H1 (cell line): Measurements from ENCODE around the gene CFAP74. TPM values are rescaled to one million over a fixed set of nuclear protein-coding genes. Genes with fewer than 3 reads are reported as not detected.
A peak's percentile ranks its signal among the peaks of the same experiment; 100 is the strongest.

ENCODE experiments used
- CTCF ChIA-PET: fragments of 300-600 bp; sonication (Branson Sonifier 250); formaldehyde crosslinking; loops from one replicate; lab custom pipeline; 2021; ENCODE audit not compliant: partially characterized antibody; lab: Charles Lee
- POLR2A ChIA-PET: fragments of 300-600 bp; sonication (Branson Sonifier 250); formaldehyde crosslinking; loops from one replicate; lab custom pipeline; 2021; ENCODE audit warnings: inconsistent platforms; ENCODE audit not compliant: partially characterized antibody; lab: Charles Lee
- DNase-seq, 2 experiments: peaks; one replicate each; pipeline versions ENCODE4 v3.0.0 to v3.0.0-alpha.2; 2010 to 2022; ENCODE audit warnings: low spot score in 2 of 2, low read depth in 1 of 2, mixed read lengths in 1 of 2
- FAIRE-seq: peaks from 2 replicates; lab custom pipeline; 2011; peaks lifted over from hg19 to GRCh38; lab: Jason Lieb, UNC
- H2AFZ ChIP-seq: 2 replicates; pipeline ENCODE4 v1.8.1; 2012; ENCODE audit warnings: low read length, inconsistent platforms
- H2AK5ac ChIP-seq: 2 replicates; pipeline ENCODE4 v1.6.1; 2013; ENCODE audit warnings: low read depth, low read length
- H2BK120ac ChIP-seq: replicated peaks from 2 replicates; pipeline ENCODE3; 2013; ENCODE audit warnings: low read depth, low read length, inconsistent platforms
- H2BK12ac ChIP-seq: 2 replicates; pipeline ENCODE4 v1.6.1; 2013; ENCODE audit warnings: low read depth, low read length
- H2BK15ac ChIP-seq: 2 replicates; pipeline ENCODE4 v1.6.1; 2013; ENCODE audit warnings: low read length
- H2BK20ac ChIP-seq: 2 replicates; pipeline ENCODE4 v1.6.1; 2013; ENCODE audit warnings: low read length
- H2BK5ac ChIP-seq: 2 replicates; pipeline ENCODE4 v1.6.1; 2013; ENCODE audit warnings: low read depth, low read length
- H3K14ac ChIP-seq: 2 replicates; pipeline ENCODE4 v1.6.1; 2013; ENCODE audit warnings: inconsistent platforms; ENCODE audit not compliant: insufficient read length
- H3K18ac ChIP-seq: 2 replicates; pipeline ENCODE4 v1.6.1; 2013; ENCODE audit warnings: low read length; ENCODE audit errors: extremely low read depth
- H3K23ac ChIP-seq: 2 replicates; pipeline ENCODE4 v1.6.1; 2013; ENCODE audit warnings: inconsistent platforms; ENCODE audit not compliant: insufficient read length
- H3K23me2 ChIP-seq: 2 replicates; pipeline ENCODE4 v1.6.1; 2013; ENCODE audit warnings: low read depth, low read length
- H3K27ac ChIP-seq: 2 replicates; pipeline ENCODE4 v1.6.1; 2011; ENCODE audit warnings: low read depth, low read length, inconsistent platforms
- H3K27me3 ChIP-seq, 4 experiments: replicated peaks in 1 of 4; 1 replicate in 1 of 4; 2 replicates in 3 of 4; pipeline versions ENCODE4 v1.6.1 to v1.8.1; 2011 to 2013; ENCODE audit warnings: low read length in 3 of 4, mild to moderate bottlenecking in 3 of 4, inconsistent platforms in 2 of 4, mixed read lengths in 2 of 4, moderate library complexity in 1 of 4; ENCODE audit not compliant: control insufficient read depth in 3 of 4, insufficient read depth in 3 of 4; ENCODE audit errors: extremely low read depth in 1 of 4
- H3K36me3 ChIP-seq, 4 experiments: 2 replicates each; pipeline versions ENCODE4 v1.6.1 to v1.8.1; 2011 to 2013; ENCODE audit warnings: mild to moderate bottlenecking in 4 of 4, low read length in 3 of 4, moderate library complexity in 2 of 4, control low read depth in 1 of 4, inconsistent platforms in 1 of 4; ENCODE audit not compliant: insufficient read depth in 4 of 4, control insufficient read depth in 2 of 4
- H3K4ac ChIP-seq: replicated peaks from 2 replicates; pipeline ENCODE3; 2013; ENCODE audit warnings: low read length, low read depth, mixed read lengths, inconsistent platforms; ENCODE audit not compliant: insufficient read length
- H3K4me1 ChIP-seq, 4 experiments: replicated peaks in 1 of 4; 1 replicate in 1 of 4; 2 replicates in 3 of 4; pipeline versions ENCODE4 v1.6.1 to v1.8.1; 2011 to 2013; ENCODE audit warnings: low read length in 3 of 4, inconsistent platforms in 2 of 4, mixed read lengths in 1 of 4; ENCODE audit not compliant: insufficient read depth in 4 of 4, control insufficient read depth in 3 of 4
- H3K4me2 ChIP-seq, 2 experiments: 2 replicates each; pipeline versions ENCODE4 v1.6.1 to v1.8.1; 2011 to 2013; ENCODE audit warnings: low read depth in 2 of 2, low read length in 2 of 2, control low read depth in 1 of 2, inconsistent platforms in 1 of 2, mild to moderate bottlenecking in 1 of 2; ENCODE audit not compliant: insufficient read depth in 1 of 2
- H3K4me3 ChIP-seq, 4 experiments: fragments of 200-600, 300-600 bp in 1 of 4; sonication (generic), shearing (Covaris generic), sonication (Bioruptor Twin) in 1 of 4; 2 replicates each; pipeline versions ENCODE4 v1.5.1 to v1.8.1; 2011 to 2016; ENCODE audit warnings: low read length in 4 of 4, low read depth in 3 of 4, control low read depth in 2 of 4, inconsistent platforms in 2 of 4, mild to moderate bottlenecking in 2 of 4, mixed read lengths in 1 of 4, moderate library complexity in 1 of 4; ENCODE audit not compliant: insufficient read depth in 2 of 4; ENCODE audit errors: extremely low read depth in 1 of 4
- H3K56ac ChIP-seq: replicated peaks from 2 replicates; pipeline ENCODE3; 2013; ENCODE audit warnings: low read depth, mild to moderate bottlenecking, mixed read lengths, low read length, inconsistent platforms; ENCODE audit not compliant: insufficient read length
- H3K79me1 ChIP-seq: 2 replicates; pipeline ENCODE4 v1.6.1; 2013; ENCODE audit warnings: low read depth, low read length, control low read depth
- H3K79me2 ChIP-seq, 2 experiments: 2 replicates each; pipeline versions ENCODE4 v1.6.1 to v1.8.1; 2012 to 2013; ENCODE audit warnings: low read length in 2 of 2, mild to moderate bottlenecking in 2 of 2, inconsistent platforms in 1 of 2; ENCODE audit not compliant: insufficient read depth in 2 of 2, control insufficient read depth in 1 of 2
- H3K9ac ChIP-seq, 4 experiments: replicated peaks in 1 of 4; 1 replicate in 1 of 4; 2 replicates in 3 of 4; pipeline versions ENCODE4 v1.6.1 to v1.8.1; 2011 to 2013; ENCODE audit warnings: low read depth in 3 of 4, low read length in 3 of 4, control low read depth in 2 of 4, mild to moderate bottlenecking in 2 of 4, moderate library complexity in 2 of 4, inconsistent platforms in 1 of 4; ENCODE audit errors: extremely low read depth in 1 of 4
- H3K9me3 ChIP-seq, 2 experiments: 2 replicates each; pipeline versions ENCODE4 v1.6.1 to v1.8.1; 2012 to 2013; ENCODE audit warnings: mild to moderate bottlenecking in 2 of 2, moderate library complexity in 2 of 2, control low read depth in 1 of 2, inconsistent platforms in 1 of 2, low read depth in 1 of 2, low read length in 1 of 2, mixed read lengths in 1 of 2; ENCODE audit not compliant: insufficient read depth in 2 of 2
- H4K20me1 ChIP-seq, 2 experiments: replicated peaks in 1 of 2; 2 replicates each; pipeline versions ENCODE3 to v1.8.1; 2011 to 2013; ENCODE audit warnings: inconsistent platforms in 2 of 2, low read length in 2 of 2, mild to moderate bottlenecking in 1 of 2; ENCODE audit not compliant: insufficient read depth in 2 of 2, control insufficient read depth in 1 of 2
- H4K5ac ChIP-seq: 2 replicates; pipeline ENCODE4 v1.6.1; 2013; ENCODE audit warnings: low read length, low read depth, mixed read lengths, inconsistent platforms; ENCODE audit not compliant: insufficient read length
- H4K8ac ChIP-seq: 2 replicates; pipeline ENCODE4 v1.8.0; 2013; ENCODE audit warnings: mild to moderate bottlenecking, moderate library complexity, low read length, inconsistent platforms; ENCODE audit not compliant: insufficient read depth; ENCODE audit errors: extremely low read depth
- H4K91ac ChIP-seq: replicated peaks from 2 replicates; pipeline ENCODE3; 2013; ENCODE audit warnings: low read length, mixed read lengths, inconsistent platforms; ENCODE audit not compliant: insufficient read length
- BACH1 ChIP-seq: IDR thresholded peaks from 2 replicates; pipeline ENCODE4 v1.6.1; 2012; ENCODE audit warnings: low read length, improper control_type of control experiment
- CBX5 ChIP-seq: fragments of 300-800, 300-1000 bp; sonication (generic); IDR thresholded peaks from 2 replicates; pipeline ENCODE4 v1.7.1; 2016; ENCODE audit warnings: antibody characterized with exemption, low read length, low read depth
- CREB1 ChIP-seq: IDR thresholded peaks from 2 replicates; pipeline ENCODE4 v1.6.1; 2012; ENCODE audit warnings: inconsistent platforms
- GABPA ChIP-seq: IDR thresholded peaks from 2 replicates; pipeline ENCODE4 v1.6.1; 2011; ENCODE audit warnings: mild to moderate bottlenecking, low read length, moderate library complexity, borderline replicate concordance; ENCODE audit not compliant: insufficient read depth
- HDAC2 ChIP-seq, 2 experiments: fragments of 300-600 bp in 1 of 2; sonication (generic) in 1 of 2; IDR thresholded peaks; 2 replicates each; pipeline ENCODE4 v1.6.1; 2011 to 2012; ENCODE audit warnings: low read depth in 2 of 2, low read length in 2 of 2, mild to moderate bottlenecking in 2 of 2, moderate library complexity in 2 of 2, borderline replicate concordance in 1 of 2, inconsistent platforms in 1 of 2
- KDM1A ChIP-seq: fragments of 200-600, 300-600 bp; sonication (generic); IDR thresholded peaks from 2 replicates; pipeline ENCODE4 v1.7.1; 2016; ENCODE audit warnings: mild to moderate bottlenecking, low read length, borderline replicate concordance
- PHF8 ChIP-seq: fragments of 200-600 bp; sonication (generic); conservative IDR thresholded peaks from 2 replicates; pipeline ENCODE4 v1.7.1; 2012; ENCODE audit warnings: low read depth, mild to moderate bottlenecking, inconsistent platforms, low read length, moderate library complexity
- POLR2A ChIP-seq, 2 experiments: IDR thresholded peaks; 1 replicate in 1 of 2; 2 replicates in 1 of 2; pipeline ENCODE4 v1.6.1; 2011; ENCODE audit warnings: low read depth in 2 of 2, low read length in 2 of 2, mild to moderate bottlenecking in 2 of 2; ENCODE audit errors: control extremely low read depth in 1 of 2
- SP1 ChIP-seq: IDR thresholded peaks from 2 replicates; pipeline ENCODE4 v1.6.1; 2011; ENCODE audit warnings: low read depth, low read length
- SP4 ChIP-seq: IDR thresholded peaks from 2 replicates; pipeline ENCODE4 v1.6.1; 2012; ENCODE audit warnings: low read length, inconsistent platforms
- TAF1 ChIP-seq: IDR thresholded peaks from 2 replicates; pipeline ENCODE4 v1.6.1; 2011; ENCODE audit warnings: mild to moderate bottlenecking, low read depth, low read length
- TAF7 ChIP-seq: optimal IDR thresholded peaks from 2 replicates; pipeline ENCODE3; 2011; ENCODE audit warnings: low read depth, mild to moderate bottlenecking, inconsistent platforms, low read length, moderate library complexity, borderline replicate concordance
- YY1 ChIP-seq: IDR thresholded peaks from 2 replicates; pipeline ENCODE4 v1.6.1; 2011; ENCODE audit warnings: low read depth, mild to moderate bottlenecking, low read length
- WGBS, 2 experiments: shearing (Covaris generic) in 1 of 2; methylation state at CpG; one replicate each; pipeline versions ENCODE4 v1.1.6 to v1.1.7; 2013 to 2015; ENCODE audit warnings: low lambda C conversion rate in 2 of 2, mixed read lengths in 2 of 2, inconsistent platforms in 1 of 2, low coverage in 1 of 2, missing lambda C conversion rate in 1 of 2; ENCODE audit not compliant: insufficient replicate concordance in 2 of 2, insufficient coverage in 1 of 2, insufficient read length in 1 of 2; ENCODE audit errors: extremely low coverage in 1 of 2, missing lambda C conversion rate in 1 of 2; 5-methylcytosine and 5-hydroxymethylcytosine counted together
- polyA plus RNA-seq, 7 experiments: library from polyadenylated mRNA; depleted of rRNA in 3 of 7; stranded (reverse) in 5 of 7; unstranded in 2 of 7; fragments of >200 nt in 5 of 7; fragments of 200-250 nt in 2 of 7; gene quantifications; 1 replicate in 5 of 7; 2 replicates in 1 of 7; 4 replicates in 1 of 7; pipeline versions ENCODE4 v1.2.1 to v1.2.3, GENCODE V29; 2011 to 2013; ENCODE audit warnings: missing spikeins in 2 of 7, mixed read lengths in 2 of 7
- total RNA-seq: library from RNA; stranded (reverse); fragmentation: NEBNext Ultra II Directional; extraction: Animal tissue kit (Norgen Biotek cat#: 25700); gene quantifications from 2 replicates; pipeline ENCODE4 v1.2.1, GENCODE V29; 2021

Gene CFAP74
- total and polyA plus RNA-seq, 2 of the 8 experiments (the other 6 are each of a cell fraction or from before 2014, with no cell fraction given): 0.09 to 0.20 TPM

DNA sequence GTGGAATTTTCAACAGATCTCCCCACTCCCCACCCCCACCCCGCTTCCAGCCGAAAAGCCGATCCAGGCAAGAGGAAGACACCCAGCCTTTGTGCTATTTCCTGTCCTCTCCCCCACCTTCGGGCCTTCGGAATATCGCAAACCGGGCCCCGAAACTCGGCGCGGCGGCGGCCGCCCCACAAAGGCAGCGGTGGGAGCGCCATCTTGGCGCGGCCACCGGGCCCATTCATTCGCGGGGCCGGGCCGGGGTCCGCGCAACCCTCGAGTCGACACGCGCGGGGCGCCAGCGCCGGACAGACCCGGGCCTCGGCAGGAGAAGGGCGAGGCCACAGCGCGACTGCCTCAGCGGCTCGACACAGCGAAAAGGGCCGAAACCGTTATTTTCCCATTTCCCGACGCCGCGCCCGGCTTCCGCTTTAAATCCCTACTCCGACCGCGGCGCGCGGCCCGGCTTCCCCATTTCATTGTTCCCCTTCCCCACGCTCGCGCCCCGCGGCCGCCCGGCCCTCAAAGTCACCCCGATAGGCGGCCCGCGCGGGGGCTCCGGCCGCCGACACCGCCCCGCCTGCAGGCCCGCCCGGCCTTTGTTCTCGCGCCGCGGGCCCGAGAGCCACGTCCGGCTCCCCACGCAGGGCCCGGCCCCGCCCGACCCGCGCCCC, 113.6 kb downstream of the CFAP74 start:
- CTCF ChIA-PET: interaction anchor here (1.6 kb wide), 1 partner anchor 157 kb away, joined by 4 read pairs; no protein-coding TSS in a partner anchor
- no peak overlapping the region for H2BK20ac ChIP-seq
- H2BK15ac ChIP-seq: no peak overlapping the region
- H3K14ac ChIP-seq: no peak overlapping the region
- H3K18ac ChIP-seq: peak overlapping the region; percentile 87
- H3K36me3 ChIP-seq: no peaks in the 10 kb centered on the region
- H2BK120ac ChIP-seq: peak overlapping the region; percentile 72
- WGBS, 2 experiments: 0% methylated on average over 54 of the region's 88 CpGs; no CpG with 5 or more reads in 1 of the 2 experiments
- no peak overlapping the region for H2AFZ ChIP-seq
- H4K8ac ChIP-seq: peak overlapping the region; percentile 96
- no peaks in the 10 kb centered on the region for H3K9me3 ChIP-seq
- 0 out of 2 replicates have a peak overlapping the region, but pooled peaks have one; percentile 66 for H2BK5ac ChIP-seq
- H3K27ac ChIP-seq: peak overlapping the region; percentile 55; the same call in 1 of the 2 replicates
- no peak overlapping the region for H3K23ac ChIP-seq
- peaks cover 7% of the 10 kb centered on the region; the same call in 1 of the 2 replicates for H3K23me2 ChIP-seq
- no peak overlapping the region for H4K5ac ChIP-seq
- H3K4me3 ChIP-seq: peak overlapping the region; percentile 76 to 98 (median 89)
- DNase-seq (no peak), FAIRE-seq (no peak)
- H2AK5ac ChIP-seq: no peak overlapping the region
- H3K4ac ChIP-seq: peak overlapping the region; percentile 69
- H3K4me1 ChIP-seq: peaks cover 0 to 18% (median 13%) of the 10 kb centered on the region in 4 experiments; a peak in 6 of 7 replicates
- H3K9ac ChIP-seq: peak overlapping the region; percentile 70 to 94 (median 88)
- no peak overlapping the region for H2BK12ac ChIP-seq
- POLR2A ChIA-PET: interaction anchor here (0.8 to 4.9 kb wide), 8 partner anchors 10 to 110 kb away, joined by 3 to 32 read pairs (median 16); partner anchors contain the start of gene NADK
- peak overlapping the region; percentile 98 for H4K91ac ChIP-seq
- no peaks in the 10 kb centered on the region; a peak in 3 of 7 replicates for H3K27me3 ChIP-seq
- H3K79me2 ChIP-seq: peaks cover 44 to 51% of the 10 kb centered on the region in 2 experiments
- peak overlapping the region; percentile 86 for H3K56ac ChIP-seq
- no peaks in the 10 kb centered on the region; the same call in 1 of the 2 replicates for H3K79me1 ChIP-seq
- peaks cover 9% of the 10 kb centered on the region in 2 experiments for H4K20me1 ChIP-seq
- peak overlapping the region; percentile 65 to 73 for H3K4me2 ChIP-seq
- TF ChIP-seq TAF7 (no peak), BACH1 (peak; percentile 39; the same call in 1 of the 2 replicates), SP1 (no peak), KDM1A (peak; percentile 75), YY1 (peak; percentile 88), SP4 (no peak), CREB1 (no peak), HDAC2 (IDR thresholded peaks at IDR 0.05; ENCODE audit: borderline replicate concordance in 1 of 2, low read depth in 2 of 2, low read length in 2 of 2) (peak in 1 of 2 experiments; percentile 61; a peak in 1 of 4 replicates), PHF8 (peak; percentile 63), POLR2A (IDR thresholded peaks at IDR 0.05; ENCODE audit: control extremely low read depth in 1 of 2, low read depth in 2 of 2, low read length in 2 of 2) (peak in 1 of 2 experiments; percentile 42; a peak in 2 of 3 replicates), TAF1 (peak; percentile 64), CBX5 (no peak), GABPA (no peak)
